ENCODE data around the gene RASGRP2.

RASGRP2 gene

DNA sequence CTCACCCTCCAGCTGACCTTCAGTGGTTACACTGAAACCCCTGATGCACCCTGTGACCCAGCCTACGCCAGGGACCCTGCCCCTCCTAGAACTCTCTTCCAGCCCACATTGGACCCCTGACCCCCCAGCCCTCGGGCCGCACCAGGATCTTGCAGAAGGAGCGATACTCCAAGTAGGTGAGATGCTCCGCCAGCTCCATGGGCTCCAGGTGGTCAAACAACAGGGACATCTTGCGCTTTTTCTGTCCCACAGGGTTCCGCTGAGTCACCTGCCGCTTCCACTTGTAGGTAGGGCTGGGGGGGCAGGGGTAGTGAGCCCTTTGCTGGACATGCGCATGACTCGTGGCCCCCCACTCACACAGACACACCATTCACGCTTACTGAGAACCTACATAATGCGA, 4.1 kb downstream of the RASGRP2 start:
- DNase-seq (ENCODE audit: low read depth): no peak

DNA sequence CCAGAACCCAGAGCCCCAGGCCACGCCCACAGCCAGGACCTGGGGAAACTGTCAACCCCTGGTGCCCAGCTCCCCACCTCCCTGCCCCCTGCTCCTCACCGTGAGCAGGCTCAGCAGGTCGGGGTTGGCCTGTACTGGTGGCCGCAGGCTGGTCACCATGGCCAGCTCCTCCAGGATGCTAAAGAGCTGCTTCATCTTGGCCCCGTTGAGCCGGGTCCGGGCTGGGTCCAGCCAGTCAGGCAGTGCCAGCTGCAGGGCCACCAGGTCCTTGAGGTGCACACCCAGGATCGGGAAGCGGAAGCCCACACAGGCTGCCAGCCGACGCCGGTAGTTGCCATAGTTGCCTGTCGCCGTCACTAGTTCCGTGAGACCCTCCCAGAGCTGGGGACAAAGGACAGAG, 7.3 kb downstream of the RASGRP2 start:
- DNase-seq (ENCODE audit: low read depth): no peak

DNA sequence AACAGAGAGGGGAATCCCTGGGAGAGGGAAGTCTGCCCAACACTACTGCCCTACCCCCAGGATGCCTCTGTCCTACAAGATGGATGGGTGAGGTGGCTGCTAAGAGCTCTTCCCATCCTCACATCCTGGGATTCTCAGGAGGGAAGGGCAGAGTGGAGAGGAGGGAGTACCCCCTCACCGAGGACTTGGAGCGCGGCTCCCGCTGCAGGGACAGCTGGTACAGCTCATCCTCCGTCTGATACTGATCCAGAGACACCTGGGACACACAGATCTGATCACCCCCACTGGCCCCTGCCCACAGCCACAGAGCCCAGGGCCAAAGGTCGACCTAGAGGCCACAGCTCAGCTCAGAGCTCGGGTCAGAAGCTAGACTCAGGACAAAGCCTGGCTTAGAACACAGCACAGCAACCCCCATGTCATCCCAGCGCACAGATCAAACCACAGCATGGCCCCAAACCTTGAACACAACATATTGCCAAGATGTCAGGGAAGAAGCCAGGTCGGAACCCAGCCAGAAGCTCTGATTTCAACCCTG, 8.2 kb downstream of the RASGRP2 start:
- DNase-seq (ENCODE audit: low read depth): no peak

DNA sequence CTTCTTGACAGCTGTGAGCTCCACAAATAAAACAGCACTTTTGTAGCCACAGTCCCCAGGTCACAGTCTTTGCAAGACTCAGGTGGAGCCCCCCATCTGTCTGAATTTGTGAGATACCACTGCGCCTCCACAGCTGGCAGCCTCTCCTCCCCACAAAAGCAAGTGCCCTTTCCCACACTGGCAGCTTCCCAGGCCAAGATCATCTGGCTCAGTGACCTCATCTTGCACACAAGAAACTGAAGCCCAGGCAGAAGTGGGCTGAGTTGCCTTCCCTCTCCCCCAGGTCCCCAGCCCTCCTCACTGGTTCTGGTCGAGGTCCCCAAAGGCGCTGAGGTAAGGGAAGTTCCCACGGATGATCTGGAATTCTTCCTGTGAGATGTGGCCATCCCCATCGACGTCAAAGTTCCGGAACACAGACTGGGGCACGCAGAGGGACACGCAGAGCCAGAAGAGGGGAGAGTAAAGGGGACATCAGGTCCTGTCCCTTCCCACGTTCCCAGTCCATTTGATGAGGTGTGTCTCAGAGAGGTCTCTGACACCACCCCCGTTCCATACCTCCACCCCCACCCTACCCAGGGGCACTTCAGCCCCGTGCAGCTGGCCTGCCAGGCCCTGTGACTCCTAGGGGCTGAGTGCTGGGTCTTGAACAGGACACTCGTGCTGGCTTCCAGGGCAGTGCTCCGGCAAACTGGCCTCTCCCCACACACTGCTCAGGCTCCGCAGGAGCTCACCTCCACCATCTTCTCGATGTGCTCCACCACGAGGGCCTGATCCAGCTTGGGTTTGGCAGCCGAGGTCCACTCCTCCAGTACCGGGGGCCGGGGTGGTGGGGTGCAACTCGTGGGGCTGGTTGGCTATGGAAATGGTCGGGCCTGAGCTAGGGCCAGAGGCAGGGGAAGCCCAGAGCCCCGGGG, 8.9 kb downstream of the RASGRP2 start:
- DNase-seq (ENCODE audit: low read depth): no peak

DNA sequence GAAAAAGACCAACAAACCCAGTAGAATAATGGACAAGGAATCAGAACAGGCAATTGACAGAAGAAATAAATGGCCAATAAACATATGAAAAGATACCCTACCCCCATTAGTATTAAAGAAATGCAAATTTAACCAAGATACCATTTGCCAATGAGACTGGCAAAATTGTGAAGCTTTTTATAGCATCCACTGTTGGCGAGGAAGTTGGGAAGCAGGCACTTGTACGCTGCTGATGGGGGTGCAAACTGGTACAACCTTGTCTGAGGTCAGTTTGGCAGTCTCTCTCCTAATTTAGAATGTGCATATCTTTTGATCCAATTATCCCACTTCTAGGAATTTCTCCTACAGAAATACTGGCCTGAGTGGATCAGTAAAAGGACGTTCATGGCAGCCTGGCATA, 12.3 kb downstream of the RASGRP2 start:
- no peak for DNase-seq (ENCODE audit: low read depth)

DNA sequence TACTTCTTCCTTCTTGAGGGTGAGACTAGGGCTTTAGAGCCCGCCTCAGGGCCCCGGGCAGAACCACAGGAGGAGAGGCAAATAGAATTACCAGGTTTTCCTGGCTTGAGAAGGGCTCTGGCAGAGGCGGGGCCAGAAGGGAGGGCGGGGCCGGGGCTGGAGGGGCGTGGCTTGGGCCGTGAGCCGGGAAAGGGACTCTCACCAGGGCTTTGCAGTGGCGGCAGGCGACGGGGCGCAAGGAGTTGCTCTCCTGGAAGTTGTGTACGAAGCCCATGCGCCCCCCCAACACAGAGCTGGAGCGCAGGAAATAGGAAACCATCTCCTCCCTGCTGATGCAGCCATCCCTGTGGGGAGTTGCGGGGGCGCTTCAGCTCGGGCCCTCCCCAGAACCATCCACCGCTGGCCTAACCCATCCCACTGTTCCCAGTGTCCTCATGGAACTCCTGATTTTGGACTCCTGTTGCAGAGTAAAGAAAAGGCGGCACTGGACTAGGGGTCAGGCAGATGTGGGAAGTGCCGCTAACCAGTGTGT, 14.0 kb downstream of the RASGRP2 start:
- peak; percentile 19 for DNase-seq (ENCODE audit: low read depth)

DNA sequence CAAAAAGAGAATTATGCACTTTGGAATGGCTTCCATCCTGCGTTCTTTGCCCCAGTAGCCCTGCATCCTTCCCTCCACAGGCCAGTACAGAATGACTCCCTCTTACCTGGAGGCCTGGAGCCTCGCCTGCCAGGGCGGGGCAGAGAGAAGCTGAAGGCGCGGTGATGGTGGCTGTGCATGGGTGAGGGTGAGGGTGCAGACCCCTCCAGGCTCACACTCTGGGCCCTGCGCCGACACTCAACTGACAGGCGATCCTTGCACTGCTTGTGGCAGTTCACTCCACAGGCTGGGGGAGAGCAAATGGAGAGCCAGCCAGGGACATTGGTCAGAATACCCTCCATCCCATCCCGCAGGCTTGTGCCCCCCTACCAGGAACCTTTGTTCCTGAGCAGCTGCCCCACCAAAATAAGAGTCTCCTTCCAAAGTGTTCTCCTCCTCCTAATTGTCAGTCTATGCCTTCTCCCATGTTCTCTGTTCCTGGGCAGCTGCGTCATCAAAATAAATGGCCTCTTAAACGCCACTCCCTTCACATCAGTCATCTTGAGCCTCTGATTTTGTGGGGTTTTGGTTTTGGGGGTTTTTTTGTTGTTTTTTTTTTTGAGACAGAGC, 15.1 kb downstream of the RASGRP2 start:
- DNase-seq (ENCODE audit: low read depth): no peak

DNA sequence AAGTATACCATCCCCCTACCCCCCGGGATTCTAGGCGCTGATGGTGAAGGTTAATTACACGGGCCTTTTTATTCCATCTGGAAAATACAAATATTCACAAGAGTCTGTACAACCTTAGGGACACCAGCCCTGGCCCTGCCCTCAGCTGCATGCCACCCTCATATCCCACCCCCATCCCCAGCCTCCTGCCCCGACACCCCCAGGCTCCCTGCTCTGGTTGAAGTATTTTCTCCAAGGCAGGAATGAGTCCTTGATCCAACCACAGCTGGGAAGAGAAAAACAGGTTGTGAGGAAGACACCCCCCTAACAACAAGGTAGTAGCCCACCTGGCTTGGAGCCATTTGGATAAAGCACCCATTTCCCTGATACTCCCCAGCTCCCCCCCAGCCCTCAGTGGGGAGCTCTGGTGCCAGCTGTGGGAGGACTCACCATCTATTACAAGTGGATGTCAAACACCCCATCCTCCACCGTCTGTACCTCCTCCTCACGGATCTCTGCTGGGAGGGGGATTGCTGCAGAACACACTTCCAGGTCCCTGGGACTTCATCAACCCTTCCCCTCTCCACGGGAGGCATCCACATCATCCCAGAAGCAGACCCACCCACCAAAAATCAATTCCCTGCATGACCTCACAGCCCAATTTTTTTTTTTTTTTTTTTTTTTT, 16.9 kb downstream of the RASGRP2 start:
- no peak for DNase-seq (ENCODE audit: low read depth)

DNA sequence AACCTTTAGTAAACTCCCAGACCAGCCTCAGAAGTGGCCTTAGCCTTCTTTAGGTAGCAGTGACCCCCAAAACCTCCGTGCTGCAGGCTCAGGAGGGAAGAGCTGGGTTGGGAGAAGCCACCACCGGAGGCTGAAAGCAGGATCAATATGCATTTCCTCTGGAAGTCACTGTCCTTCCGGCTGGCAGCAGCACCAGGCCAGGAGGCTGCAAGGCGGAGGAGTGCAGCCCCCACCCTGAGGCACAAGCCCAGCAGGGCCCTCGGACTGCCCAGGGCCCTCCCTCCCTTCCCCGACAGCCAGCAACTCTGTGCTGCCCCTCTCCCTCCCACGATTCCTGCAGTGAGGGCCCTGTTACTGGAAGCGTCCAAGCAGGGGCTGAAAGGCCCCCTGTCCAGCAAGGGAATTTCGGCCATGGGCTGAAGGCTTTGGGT, 17.7 kb downstream of the RASGRP2 start:
- DNase-seq (ENCODE audit: low read depth): no peak

DNA sequence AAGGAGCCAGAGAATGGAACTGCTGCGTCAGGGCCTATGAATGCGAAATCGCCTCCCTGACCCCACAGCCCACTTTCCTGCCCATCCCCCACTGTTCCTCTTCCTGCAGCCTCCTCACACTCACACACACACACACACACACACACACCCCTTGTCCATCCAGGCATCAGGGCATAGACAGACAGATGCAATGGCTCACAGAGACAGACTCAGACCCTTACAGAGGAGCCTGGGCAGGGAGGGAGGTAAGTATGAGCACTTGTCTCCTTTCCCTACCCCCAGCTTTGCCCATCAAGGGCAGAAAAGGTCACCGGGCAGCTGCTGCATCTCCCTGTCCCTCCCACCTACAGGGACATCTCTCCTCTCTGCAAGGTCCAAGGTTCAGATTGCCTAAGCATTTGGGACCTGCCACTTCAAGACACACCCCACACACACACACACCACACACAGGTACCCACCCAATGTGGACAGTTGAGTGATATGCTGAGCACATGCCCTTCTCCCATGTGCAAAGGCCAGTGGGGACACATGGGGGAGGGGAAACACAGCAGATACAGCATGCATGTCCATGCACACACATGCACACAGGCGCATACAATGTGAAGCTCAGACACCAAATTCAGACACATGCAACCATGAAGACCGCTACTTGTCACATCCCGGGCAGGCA, 18.9 kb downstream of the RASGRP2 start:
- no peak for DNase-seq (ENCODE audit: low read depth)

DNA sequence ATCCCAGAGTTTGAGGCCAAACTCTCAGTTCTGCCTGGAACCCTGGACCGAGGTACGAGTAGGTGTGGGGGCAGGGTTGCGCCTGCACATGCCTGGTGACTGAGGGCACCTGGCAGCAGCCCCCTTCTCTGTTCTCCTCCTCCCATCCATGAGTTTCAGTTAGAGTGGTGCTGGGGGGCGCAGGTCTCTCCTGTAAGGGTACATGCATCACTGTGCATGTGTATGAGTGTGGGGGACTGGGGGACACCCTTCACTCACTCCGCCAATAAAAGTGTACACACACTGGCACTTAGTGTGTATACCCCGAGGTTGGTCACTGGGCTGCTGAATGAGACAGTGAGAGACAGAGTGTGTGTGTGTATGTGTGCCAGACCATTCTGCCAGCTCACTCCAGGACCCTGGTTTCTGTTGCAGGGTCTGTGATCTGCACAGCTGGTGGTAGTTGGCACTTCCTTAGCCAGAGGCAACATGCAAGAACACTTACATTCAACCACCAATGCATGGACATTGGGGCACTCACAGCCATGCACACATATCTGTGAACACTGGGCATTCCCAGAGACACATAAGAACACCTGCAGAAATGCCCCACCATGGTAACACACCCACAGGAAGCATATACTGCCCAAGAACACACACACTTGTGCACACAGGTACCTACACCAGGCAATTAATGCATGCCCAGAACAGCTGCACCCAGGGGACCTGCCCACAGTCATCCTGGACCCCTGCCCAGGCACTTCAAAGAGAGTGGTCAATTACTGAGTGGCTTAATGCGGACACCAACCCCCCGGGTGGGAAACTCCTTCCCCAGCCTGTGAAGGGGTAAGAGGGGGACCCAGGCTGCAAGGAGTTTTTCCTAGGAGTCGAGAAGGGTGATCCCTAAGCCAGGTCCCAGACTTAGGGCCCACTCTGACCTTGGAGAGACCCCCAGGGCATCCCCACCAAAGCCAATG, 19.8 kb downstream of the RASGRP2 start:
- DNase-seq (ENCODE audit: low read depth): no peak

DNA sequence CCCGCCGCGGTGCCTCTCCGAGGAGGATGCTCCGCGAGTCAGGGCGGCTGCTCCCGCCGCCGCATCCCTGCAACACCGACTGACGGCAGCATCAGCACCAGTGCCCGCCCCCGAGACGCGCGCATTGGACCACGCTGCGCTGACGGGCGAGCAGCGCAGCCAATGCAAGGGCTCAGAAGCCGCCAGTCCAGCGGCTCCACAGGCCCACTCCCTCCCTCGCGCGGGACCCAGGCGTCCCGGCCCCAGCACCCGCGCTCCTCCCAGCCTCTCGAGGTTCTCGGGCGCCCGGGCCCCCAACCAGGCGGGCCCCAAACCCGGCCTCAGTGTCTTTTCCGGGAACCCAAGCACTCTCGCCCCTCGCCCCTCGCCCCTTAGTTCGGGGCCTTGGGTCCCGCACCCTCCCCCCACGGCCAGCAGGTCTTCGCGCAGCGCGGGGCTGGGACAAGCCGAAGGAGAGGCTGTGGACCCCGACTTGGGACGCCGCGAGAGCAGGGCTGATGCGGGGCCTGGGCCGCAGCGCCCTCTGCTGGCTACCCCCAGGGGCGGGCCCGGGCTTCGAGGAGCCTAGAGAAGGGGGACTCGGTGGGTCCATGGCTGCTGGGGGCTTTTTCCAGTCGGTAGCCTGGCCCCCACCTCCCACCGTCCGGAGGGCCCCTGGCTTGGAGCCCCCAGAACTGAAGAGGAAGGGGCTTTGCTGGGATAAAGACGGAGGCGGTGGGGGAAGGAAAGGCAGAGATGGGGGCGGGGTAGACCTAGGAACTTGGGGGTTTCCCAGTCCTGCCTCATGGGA, 20.6 kb downstream of the RASGRP2 start, which contains the start of gene NRXN2:
Gene NRXN2, minus strand, starts transcription at position 81 of the 790 bp plus-strand sequence. CDS start 9,498 bp downstream, outside the sequence.
- peak; percentile 84 for DNase-seq (ENCODE audit: low read depth)

DNA sequence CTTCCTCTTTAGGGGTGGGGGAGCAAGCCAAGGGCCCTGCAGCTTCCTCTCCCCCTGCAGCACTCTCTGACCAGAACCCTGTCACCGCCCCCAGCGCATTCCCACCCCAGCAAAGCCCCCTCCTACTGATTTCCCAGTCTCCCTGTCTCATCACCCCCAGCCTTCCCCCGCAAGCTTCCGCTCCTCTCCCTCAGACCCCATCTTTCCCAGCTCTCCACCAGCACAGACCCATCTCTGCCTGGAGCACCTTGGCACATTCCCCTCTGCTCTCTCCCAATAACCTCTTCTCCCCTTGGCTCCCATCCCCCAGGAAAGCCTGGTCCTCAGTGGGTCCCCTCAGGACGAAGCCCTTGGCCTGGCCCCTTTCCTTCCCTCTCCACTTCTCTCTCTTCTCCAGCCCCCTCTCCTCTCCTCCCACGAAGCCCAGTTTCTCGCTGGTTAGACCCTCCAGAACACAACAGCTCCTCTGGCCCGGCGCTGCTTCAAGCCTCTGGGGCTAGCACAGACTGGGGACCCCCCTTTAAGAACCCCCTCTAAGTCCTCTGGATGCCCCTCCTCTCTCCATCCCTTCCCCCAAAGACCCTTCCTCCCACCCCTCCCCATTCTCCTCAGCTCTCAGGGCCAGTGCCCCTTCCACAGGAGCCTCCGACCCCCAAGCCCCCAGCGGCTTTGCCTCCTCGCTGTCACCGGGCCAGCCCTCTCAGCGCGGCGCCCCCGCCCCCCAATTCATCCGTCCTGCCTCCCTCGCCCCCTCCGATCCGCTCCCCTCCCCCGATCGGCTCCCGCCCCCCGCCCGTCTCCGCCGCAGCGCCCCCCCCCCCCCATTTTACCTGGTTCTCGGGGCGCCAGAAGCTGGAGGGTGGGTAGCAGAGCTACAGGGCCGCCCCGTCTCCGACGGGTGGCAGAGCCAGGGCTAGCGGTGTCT, 21.5 kb downstream of the RASGRP2 start:
- DNase-seq (ENCODE audit: low read depth): no peak

DNA sequence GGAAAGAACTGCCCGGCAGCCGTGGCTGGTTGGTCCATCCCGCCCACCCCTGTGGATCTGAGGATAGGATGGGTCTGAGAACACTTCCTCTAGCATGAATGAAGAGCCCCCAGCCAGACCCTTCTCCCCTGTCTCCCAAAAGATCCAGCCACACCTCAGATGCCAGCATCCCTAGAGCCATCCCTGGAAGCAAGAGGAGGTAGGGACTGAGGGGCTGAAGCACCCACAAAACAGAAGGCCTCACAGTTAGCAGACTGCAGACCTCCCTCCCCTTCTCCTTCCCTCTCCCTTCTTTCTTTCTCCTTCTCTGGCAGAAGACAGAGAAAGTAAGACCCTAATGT, 22.6 kb downstream of the RASGRP2 start:
- no peak for DNase-seq (ENCODE audit: low read depth)

DNA sequence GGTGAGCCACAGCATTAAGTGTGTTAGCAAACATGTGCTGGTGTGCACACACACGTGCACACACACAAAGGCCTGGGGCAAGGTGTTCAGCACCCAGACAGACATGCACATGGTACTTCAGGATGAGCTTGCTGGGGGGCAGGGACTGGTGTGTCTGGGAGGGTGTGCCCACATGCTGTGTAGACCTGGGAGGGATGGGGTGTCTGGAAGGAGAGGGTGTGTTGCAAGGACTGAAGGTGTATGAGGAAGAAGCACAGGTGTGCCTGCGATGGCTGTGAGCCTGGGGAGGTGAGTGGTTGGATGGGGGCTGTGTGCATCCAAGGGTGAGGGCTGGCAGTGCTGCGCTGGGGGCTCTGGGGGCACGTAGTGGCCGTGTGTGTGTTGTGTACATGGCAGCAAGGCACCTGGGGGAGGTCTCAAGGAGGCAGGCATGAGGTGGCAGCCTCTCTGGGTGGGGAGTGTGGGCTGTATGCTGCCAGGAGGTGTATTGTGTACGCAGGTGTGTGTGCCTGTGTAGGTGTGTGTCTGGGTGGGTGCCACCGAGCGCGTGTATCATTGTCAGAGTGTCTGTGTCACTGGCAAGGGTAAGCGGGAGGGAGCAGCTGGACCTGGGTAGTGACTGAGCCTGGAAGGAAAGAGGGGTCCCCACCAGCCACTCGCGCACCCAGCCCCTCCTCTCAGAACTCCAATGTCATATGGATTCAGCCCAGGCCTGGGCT, 23.1 kb downstream of the RASGRP2 start:
- DNase-seq (ENCODE audit: low read depth): no peak

DNA sequence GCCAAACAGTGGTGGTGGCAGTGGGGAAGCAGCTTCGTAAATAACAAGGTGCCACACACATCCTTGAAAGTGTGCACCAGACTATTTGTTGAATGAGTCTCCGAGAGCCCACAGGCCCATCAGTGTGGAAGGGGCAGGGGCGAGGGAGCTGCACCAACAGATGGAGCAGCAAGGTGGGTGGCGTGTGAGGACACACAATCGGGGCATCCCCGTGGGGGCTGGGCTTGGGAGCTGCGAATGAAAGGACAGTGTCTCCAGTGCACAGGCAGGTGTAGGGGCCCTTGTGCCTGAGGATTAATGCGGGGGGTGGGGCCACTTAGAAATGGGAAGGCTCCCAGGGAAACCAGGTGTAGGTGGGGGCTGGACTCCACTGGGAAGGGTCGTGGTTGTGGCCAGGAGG, 23.8 kb downstream of the RASGRP2 start:
- no peak for DNase-seq (ENCODE audit: low read depth)

DNA sequence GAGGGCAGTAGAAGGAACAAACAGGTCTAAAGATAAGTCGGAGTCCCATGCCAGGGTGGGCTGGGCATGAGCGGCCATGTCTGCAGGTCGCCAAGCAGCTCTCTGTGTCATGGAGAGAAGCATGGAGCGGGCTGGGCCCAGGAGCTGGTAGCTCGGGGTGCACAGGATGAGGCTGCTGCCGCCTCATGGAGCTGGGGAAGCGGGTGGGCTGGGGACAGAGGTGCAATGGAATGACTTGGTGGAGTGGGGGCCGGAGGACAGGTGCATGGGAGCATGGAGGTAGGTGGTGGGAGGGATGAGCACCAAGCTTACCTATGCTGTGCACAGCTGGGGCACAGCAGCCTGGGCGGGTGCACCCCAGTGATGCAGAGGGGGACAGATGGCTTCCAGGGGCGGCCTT, 24.5 kb downstream of the RASGRP2 start:
- no peak for DNase-seq (ENCODE audit: low read depth)

DNA sequence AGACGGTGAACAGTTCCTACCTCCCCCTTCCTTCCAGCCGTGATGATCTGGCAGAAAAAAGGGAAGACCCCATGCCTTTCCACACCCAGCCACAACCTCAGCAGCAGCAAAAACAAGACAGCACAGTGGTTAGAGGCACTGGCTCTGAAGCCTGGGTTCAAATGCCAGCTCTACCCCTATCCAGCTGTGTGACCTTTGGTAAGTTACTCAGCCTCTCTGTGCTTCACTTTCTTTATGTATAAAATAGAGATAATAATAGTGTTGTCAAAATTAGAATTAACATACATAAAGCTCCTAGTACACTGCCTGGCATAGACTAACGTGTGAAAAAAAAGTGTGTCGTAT, 25.2 kb downstream of the RASGRP2 start:
- no peak for DNase-seq (ENCODE audit: low read depth)

Data from EH (cell line).